ENCODE data around the gene IWS1.

DNA sequence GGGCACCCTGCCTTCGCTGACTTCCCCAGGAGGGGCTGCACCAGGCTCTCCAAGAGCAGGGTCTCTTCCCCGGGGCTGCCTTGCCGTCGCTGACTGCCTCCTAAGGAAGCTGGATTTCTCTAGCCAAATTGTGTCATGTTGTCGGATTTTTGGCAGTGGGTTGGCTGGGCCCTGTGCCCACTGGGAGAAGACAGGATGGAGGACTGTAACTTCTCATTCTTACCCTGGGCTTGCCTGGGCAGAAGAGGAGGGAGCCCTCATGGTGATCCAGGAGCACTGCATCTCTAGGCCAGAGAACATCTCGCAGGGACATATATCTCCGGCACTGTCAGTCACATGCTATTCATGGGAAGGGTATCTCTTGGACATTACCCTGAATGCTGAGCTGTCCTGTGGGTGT lies 15.5 kb upstream of the IWS1 start:
- TF ChIP-seq, protein P1, sequence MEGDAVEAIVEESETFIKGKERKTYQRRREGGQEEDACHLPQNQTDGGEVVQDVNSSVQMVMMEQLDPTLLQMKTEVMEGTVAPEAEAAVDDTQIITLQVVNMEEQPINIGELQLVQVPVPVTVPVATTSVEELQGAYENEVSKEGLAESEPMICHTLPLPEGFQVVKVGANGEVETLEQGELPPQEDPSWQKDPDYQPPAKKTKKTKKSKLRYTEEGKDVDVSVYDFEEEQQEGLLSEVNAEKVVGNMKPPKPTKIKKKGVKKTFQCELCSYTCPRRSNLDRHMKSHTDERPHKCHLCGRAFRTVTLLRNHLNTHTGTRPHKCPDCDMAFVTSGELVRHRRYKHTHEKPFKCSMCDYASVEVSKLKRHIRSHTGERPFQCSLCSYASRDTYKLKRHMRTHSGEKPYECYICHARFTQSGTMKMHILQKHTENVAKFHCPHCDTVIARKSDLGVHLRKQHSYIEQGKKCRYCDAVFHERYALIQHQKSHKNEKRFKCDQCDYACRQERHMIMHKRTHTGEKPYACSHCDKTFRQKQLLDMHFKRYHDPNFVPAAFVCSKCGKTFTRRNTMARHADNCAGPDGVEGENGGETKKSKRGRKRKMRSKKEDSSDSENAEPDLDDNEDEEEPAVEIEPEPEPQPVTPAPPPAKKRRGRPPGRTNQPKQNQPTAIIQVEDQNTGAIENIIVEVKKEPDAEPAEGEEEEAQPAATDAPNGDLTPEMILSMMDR (IDR thresholded peaks at IDR 0.05; ENCODE audit: poor library complexity) = no peak
- TF ChIP-seq EZH2 (IDR thresholded peaks at IDR 0.05; ENCODE audit: borderline replicate concordance) = no peak
